HepG2 (cell line): ENCODE data around the gene PDE4C. TPM values are rescaled to one million over a fixed set of nuclear protein-coding genes. Genes with fewer than 3 reads are reported as not detected.

Experiments
- ATF3 ChIP-seq: sonication (generic); formaldehyde crosslinking; IDR thresholded peaks from 2 replicates; pipeline ENCODE4 v1.4.0; 2020; ENCODE audit warnings: missing genetic modification reagents
- JDP2 ChIP-seq: sonication (generic); formaldehyde crosslinking; IDR thresholded peaks from 2 replicates; pipeline ENCODE4 v1.8.1; 2022; ENCODE audit warnings: missing genetic modification reagents, borderline replicate concordance
- MAFK ChIP-seq, 2 experiments: IDR thresholded peaks in 1 of 2; conservative IDR thresholded peaks in 1 of 2; 2 replicates each; pipeline ENCODE4 v1.6.1; 2011; ENCODE audit warnings: improper control_type of control experiment in 2 of 2, low read length in 2 of 2
- POGZ ChIP-seq: sonication (generic); formaldehyde crosslinking; IDR thresholded peaks from 2 replicates; pipeline ENCODE4 v1.4.0; 2020; ENCODE audit warnings: mild to moderate bottlenecking, missing genetic modification reagents
- POLR2AphosphoS2 ChIP-seq: IDR thresholded peaks from 2 replicates; pipeline ENCODE4 v1.6.1; 2011; ENCODE audit warnings: low read depth, low read length, improper control_type of control experiment
- RNF2 ChIP-seq: fragments of 450-650 bp; conservative IDR thresholded peaks from 2 replicates; pipeline ENCODE4 v1.6.1; 2016; ENCODE audit warnings: low read depth
- RXRB ChIP-seq: IDR thresholded peaks from 2 replicates; pipeline ENCODE4 v1.6.1; 2016; ENCODE audit warnings: borderline replicate concordance, missing genetic modification reagents, missing compliant biosample characterization
- SMC3 ChIP-seq: IDR thresholded peaks from 2 replicates; pipeline ENCODE4 v1.6.1; 2011; ENCODE audit warnings: low read length, improper control_type of control experiment
- TFDP1 ChIP-seq: IDR thresholded peaks from 2 replicates; pipeline ENCODE4 v1.6.1; 2016; ENCODE audit warnings: missing compliant biosample characterization, missing genetic modification reagents, borderline replicate concordance
- ZBTB8A ChIP-seq: sonication (generic); formaldehyde crosslinking; IDR thresholded peaks from 2 replicates; pipeline ENCODE4 v1.4.0; 2020; ENCODE audit warnings: mild to moderate bottlenecking, low read depth, missing genetic modification reagents, borderline replicate concordance
- ZFP90 ChIP-seq: sonication (generic); formaldehyde crosslinking; IDR thresholded peaks from 2 replicates; pipeline ENCODE4 v1.8.0; 2022; ENCODE audit warnings: missing genetic modification reagents, mild to moderate bottlenecking, inconsistent platforms, borderline replicate concordance
- ZNF10 ChIP-seq: sonication (generic); formaldehyde crosslinking; IDR thresholded peaks from 2 replicates; pipeline ENCODE4 v1.4.0; 2020; ENCODE audit warnings: mild to moderate bottlenecking, low read depth, missing genetic modification reagents, borderline replicate concordance
- ZNF180 ChIP-seq: sonication (generic); formaldehyde crosslinking; IDR thresholded peaks from 2 replicates; pipeline ENCODE4 v1.4.0; 2020; ENCODE audit warnings: low read depth, missing genetic modification reagents, borderline replicate concordance
- ZNF264 ChIP-seq: sonication (generic); formaldehyde crosslinking; IDR thresholded peaks from 2 replicates; pipeline ENCODE4 v1.4.0; 2020; ENCODE audit warnings: missing genetic modification reagents
- ZNF530 ChIP-seq: sonication (generic); formaldehyde crosslinking; IDR thresholded peaks from 2 replicates; pipeline ENCODE4 v1.5.0; 2020; ENCODE audit warnings: low read depth, mild to moderate bottlenecking, missing genetic modification reagents
- ZNF615 ChIP-seq: sonication (generic); formaldehyde crosslinking; IDR thresholded peaks from 2 replicates; pipeline ENCODE4 v1.5.0; 2020; ENCODE audit warnings: mild to moderate bottlenecking, missing genetic modification reagents, borderline replicate concordance
- ZNF704 ChIP-seq: sonication (generic); formaldehyde crosslinking; IDR thresholded peaks from 2 replicates; pipeline ENCODE4 v1.8.1; 2023; ENCODE audit warnings: mild to moderate bottlenecking, inconsistent platforms, moderate library complexity, missing genetic modification reagents, borderline replicate concordance
- ZNF784 ChIP-seq: sonication (generic); formaldehyde crosslinking; IDR thresholded peaks from 2 replicates; pipeline ENCODE4 v1.5.1; 2020; ENCODE audit warnings: missing genetic modification reagents, mild to moderate bottlenecking, borderline replicate concordance
- ZNF800 ChIP-seq: sonication (generic); formaldehyde crosslinking; IDR thresholded peaks from 2 replicates; pipeline ENCODE4 v1.4.0; 2020; ENCODE audit warnings: missing genetic modification reagents
- ZNF850 ChIP-seq: sonication (generic); formaldehyde crosslinking; conservative IDR thresholded peaks from 2 replicates; pipeline ENCODE4 v1.9.0; 2021; ENCODE audit warnings: mild to moderate bottlenecking, missing genetic modification reagents
- ZSCAN25 ChIP-seq: sonication (generic); formaldehyde crosslinking; IDR thresholded peaks from 2 replicates; pipeline ENCODE4 v1.8.0; 2022; ENCODE audit warnings: mild to moderate bottlenecking, missing genetic modification reagents
- polyA plus RNA-seq, 8 experiments: library from polyadenylated mRNA; depleted of rRNA in 3 of 8; stranded (reverse) in 7 of 8; unstranded in 1 of 8; fragments of >200 nt; fragmentation: Illumina TruSeq in 4 of 8; extraction: Trizol in 4 of 8; gene quantifications; 2 replicates each; pipeline versions ENCODE4 v1.2.1 to v1.2.3, GENCODE V29; 2011 to 2016; ENCODE audit warnings: low read depth in 4 of 8, missing spikeins in 1 of 8, mixed read lengths in 1 of 8; ENCODE audit not compliant: insufficient read depth in 1 of 8
- total RNA-seq, 5 experiments: library from RNA; depleted of rRNA; stranded (reverse); fragments of >200 nt; fragmentation: Illumina TruSeq; extraction: Trizol; gene quantifications; 2 replicates each; pipeline ENCODE4 v1.2.3, GENCODE V29; 2016; ENCODE audit warnings: low read depth in 1 of 5
- TF ChIP-seq, protein P1 (sequence below): IDR thresholded peaks from 2 replicates; pipeline ENCODE4 v1.6.1; 2018; ENCODE audit warnings: missing genetic modification reagents

The PDE4C gene
- total and polyA plus RNA-seq, 2 of the 13 experiments (the other 11 are each of a cell fraction or from before 2014, with no cell fraction given) = 1.4 to 14.0 TPM

- TF ChIP-seq ZNF704 (CRISPR knock-in tag) (no peak), JDP2 (CRISPR knock-in tag) (no peak), ZNF264 (CRISPR knock-in tag) (0 out of 2 replicates have a peak, but pooled peaks have one; percentile 18), MAFK (conservative IDR thresholded peaks at IDR 0.05 in 1 of 2, IDR thresholded peaks at IDR 0.05 in 1 of 2; ENCODE audit: low read length in 2 of 2) (no peak), RXRB (CRISPR knock-in tag) (peak; percentile 51; the same call in 1 of the 2 replicates), ZNF530 (no peak), ZFP90 (CRISPR knock-in tag) (0 out of 2 replicates have a peak, but pooled peaks have one; percentile 30), RNF2 (no peak), ZBTB8A (CRISPR knock-in tag) (no peak), ZNF10 (CRISPR knock-in tag) (no peak), POLR2AphosphoS2 (no peak), ZNF180 (CRISPR knock-in tag) (no peak), POGZ (CRISPR knock-in tag) (no peak), ATF3 (no peak), TFDP1 (CRISPR knock-in tag) (0 out of 2 replicates have a peak, but pooled peaks have one; percentile 18), ZNF784 (CRISPR knock-in tag) (no peak), ZNF850 (CRISPR knock-in tag) (no peak), ZNF800 (peak; percentile 57; the same call in 1 of the 2 replicates), ZNF615 (CRISPR knock-in tag) (no peak), ZSCAN25 (no peak), SMC3 (no peak)
- TF ChIP-seq, protein P1, sequence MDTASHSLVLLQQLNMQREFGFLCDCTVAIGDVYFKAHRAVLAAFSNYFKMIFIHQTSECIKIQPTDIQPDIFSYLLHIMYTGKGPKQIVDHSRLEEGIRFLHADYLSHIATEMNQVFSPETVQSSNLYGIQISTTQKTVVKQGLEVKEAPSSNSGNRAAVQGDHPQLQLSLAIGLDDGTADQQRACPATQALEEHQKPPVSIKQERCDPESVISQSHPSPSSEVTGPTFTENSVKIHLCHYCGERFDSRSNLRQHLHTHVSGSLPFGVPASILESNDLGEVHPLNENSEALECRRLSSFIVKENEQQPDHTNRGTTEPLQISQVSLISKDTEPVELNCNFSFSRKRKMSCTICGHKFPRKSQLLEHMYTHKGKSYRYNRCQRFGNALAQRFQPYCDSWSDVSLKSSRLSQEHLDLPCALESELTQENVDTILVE (CRISPR knock-in tag) = no peak
Measured at GRCh38 chr19:18221815-18222725, 4.2 kb downstream of the PDE4C start (continued).
